Mesenchymal stem cell (in vitro differentiated cells and primary cell): ENCODE results near the gene TOR4A.

Source experiments
- DNase-seq: peaks from one replicate; pipeline ENCODE4 v3.0.0-alpha.2; 2013
- H2AFZ ChIP-seq: one replicate; pipeline ENCODE4 v1.6.1; 2013; ENCODE audit warnings: low read depth, mild to moderate bottlenecking, control low read depth, inconsistent platforms, low read length, moderate library complexity
- H2AK5ac ChIP-seq: 2 replicates; pipeline ENCODE4 v1.6.1; 2013; ENCODE audit warnings: low read length, moderate library complexity, mild to moderate bottlenecking, inconsistent platforms; ENCODE audit not compliant: severe bottlenecking
- H2BK120ac ChIP-seq: one replicate; pipeline ENCODE4 v1.6.1; 2013; ENCODE audit warnings: low read depth, mild to moderate bottlenecking, inconsistent platforms, low read length, moderate library complexity
- H2BK12ac ChIP-seq, 2 experiments: one replicate each; pipeline ENCODE4 v1.6.1; 2013; ENCODE audit warnings: inconsistent platforms in 2 of 2, low read length in 2 of 2, mild to moderate bottlenecking in 2 of 2, moderate library complexity in 2 of 2, control low read depth in 1 of 2
- H2BK15ac ChIP-seq: one replicate; pipeline ENCODE4 v1.6.1; 2013; ENCODE audit warnings: mild to moderate bottlenecking, low read depth, inconsistent platforms; ENCODE audit not compliant: poor library complexity, severe bottlenecking
- H2BK5ac ChIP-seq: 2 replicates; pipeline ENCODE4 v1.6.1; 2013; ENCODE audit warnings: low read depth, mild to moderate bottlenecking, low read length, control low read depth, inconsistent platforms; ENCODE audit not compliant: poor library complexity, severe bottlenecking
- H3K14ac ChIP-seq, 2 experiments: one replicate each; pipeline ENCODE4 v1.6.1; 2013; ENCODE audit warnings: inconsistent platforms in 2 of 2, low read length in 2 of 2, control low read depth in 1 of 2, mild to moderate bottlenecking in 1 of 2, moderate library complexity in 1 of 2
- H3K18ac ChIP-seq, 2 experiments: one replicate each; pipeline ENCODE4 v1.6.1; 2013; ENCODE audit warnings: inconsistent platforms in 2 of 2, low read length in 2 of 2, control low read depth in 1 of 2, low read depth in 1 of 2, mild to moderate bottlenecking in 1 of 2
- H3K23ac ChIP-seq, 2 experiments: one replicate each; pipeline ENCODE4 v1.6.1; 2013; ENCODE audit warnings: inconsistent platforms in 2 of 2, low read length in 2 of 2, mild to moderate bottlenecking in 2 of 2, moderate library complexity in 2 of 2, control low read depth in 1 of 2
- H3K27ac ChIP-seq: 2 replicates; pipeline ENCODE4 v1.5.1; 2013; ENCODE audit warnings: mild to moderate bottlenecking, moderate library complexity, low read length, control low read depth, inconsistent platforms; ENCODE audit not compliant: poor library complexity, severe bottlenecking
- H3K27me3 ChIP-seq, 2 experiments: 2 replicates each; pipeline versions ENCODE4 v1.6.1 to v1.7.0; 2013; ENCODE audit warnings: low read length in 2 of 2, mild to moderate bottlenecking in 2 of 2, moderate library complexity in 2 of 2, control low read depth in 1 of 2, inconsistent platforms in 1 of 2; ENCODE audit not compliant: control insufficient read depth in 1 of 2, insufficient read depth in 1 of 2
- H3K36me3 ChIP-seq, 2 experiments: 2 replicates each; pipeline versions ENCODE4 v1.6.1 to v1.7.0; 2013; ENCODE audit warnings: low read length in 2 of 2, control low read depth in 1 of 2, inconsistent platforms in 1 of 2, low read depth in 1 of 2, mild to moderate bottlenecking in 1 of 2; ENCODE audit not compliant: insufficient read depth in 2 of 2, control insufficient read depth in 1 of 2
- H3K4ac ChIP-seq, 2 experiments: one replicate each; pipeline ENCODE4 v1.6.1; 2013; ENCODE audit warnings: inconsistent platforms in 2 of 2, low read length in 2 of 2, mild to moderate bottlenecking in 2 of 2, moderate library complexity in 2 of 2, control low read depth in 1 of 2, low read depth in 1 of 2
- H3K4me1 ChIP-seq: 2 replicates; pipeline ENCODE4 v1.6.1; 2013; ENCODE audit warnings: low read depth, low read length, control low read depth; ENCODE audit not compliant: control insufficient read depth, insufficient read depth
- H3K4me2 ChIP-seq: 2 replicates; pipeline ENCODE4 v1.6.1; 2013; ENCODE audit warnings: low read length, mild to moderate bottlenecking, inconsistent platforms; ENCODE audit not compliant: poor library complexity, severe bottlenecking
- H3K4me3 ChIP-seq, 2 experiments: 2 replicates each; pipeline versions ENCODE4 v1.5.1 to v1.7.0; 2013; ENCODE audit warnings: low read length in 2 of 2, mild to moderate bottlenecking in 2 of 2, control low read depth in 1 of 2, low read depth in 1 of 2; ENCODE audit not compliant: insufficient read depth in 1 of 2
- H3K79me1 ChIP-seq: replicated peaks from 2 replicates; pipeline ENCODE4 v1.6.1; 2013; ENCODE audit warnings: mild to moderate bottlenecking, control low read depth, low read length, inconsistent platforms; ENCODE audit not compliant: poor library complexity, severe bottlenecking
- H3K9ac ChIP-seq: 2 replicates; pipeline ENCODE4 v1.7.0; 2013; ENCODE audit warnings: mild to moderate bottlenecking, low read length, moderate library complexity
- H3K9me3 ChIP-seq: 2 replicates; pipeline ENCODE4 v1.7.0; 2013; ENCODE audit warnings: mild to moderate bottlenecking, low read length; ENCODE audit not compliant: control insufficient read depth
- H4K8ac ChIP-seq: one replicate; pipeline ENCODE4 v1.6.1; 2013; ENCODE audit warnings: inconsistent platforms, mild to moderate bottlenecking, low read length, moderate library complexity
- H4K91ac ChIP-seq: one replicate; pipeline ENCODE4 v1.6.1; 2013; ENCODE audit warnings: mild to moderate bottlenecking, low read length, inconsistent platforms
- WGBS: methylation state at CpG from one replicate; pipeline ENCODE4 v1.1.7; 2013; ENCODE audit warnings: mixed read lengths; 5-methylcytosine and 5-hydroxymethylcytosine counted together

The TOR4A gene

GRCh38 chr9:137320555-137321384 lies 43.2 kb downstream of the TOR4A start:
- Histone ChIP-seq H3K4me2 (no peak overlapping the region), H2BK5ac (no peak overlapping the region), H3K36me3 (peaks cover 0 to 10% of the 10 kb centered on the region in 2 experiments), H3K14ac (peak overlapping the region in 1 of 2 experiments; percentile 23), H2BK12ac (no peak overlapping the region), H3K18ac (no peak overlapping the region), H3K9me3 (no peaks in the 10 kb centered on the region), H3K27me3 (peaks cover 3 to 11% of the 10 kb centered on the region in 2 experiments), H4K8ac (no peak overlapping the region), H4K91ac (no peak overlapping the region), H3K4me3 (no peak overlapping the region), H2BK15ac (no peak overlapping the region), H3K4me1 (peaks cover 40% of the 10 kb centered on the region), H3K9ac (no peak overlapping the region), H3K27ac (no peak overlapping the region), H3K79me1 (no peaks in the 10 kb centered on the region), H3K23ac (no peak overlapping the region), H2AK5ac (no peak overlapping the region), H2BK120ac (no peak overlapping the region), H2AFZ (no peak overlapping the region), H3K4ac (no peak overlapping the region)
- 50% methylated on average over 24 of the region's 24 CpGs for WGBS
- no peak for DNase-seq

DNA sequence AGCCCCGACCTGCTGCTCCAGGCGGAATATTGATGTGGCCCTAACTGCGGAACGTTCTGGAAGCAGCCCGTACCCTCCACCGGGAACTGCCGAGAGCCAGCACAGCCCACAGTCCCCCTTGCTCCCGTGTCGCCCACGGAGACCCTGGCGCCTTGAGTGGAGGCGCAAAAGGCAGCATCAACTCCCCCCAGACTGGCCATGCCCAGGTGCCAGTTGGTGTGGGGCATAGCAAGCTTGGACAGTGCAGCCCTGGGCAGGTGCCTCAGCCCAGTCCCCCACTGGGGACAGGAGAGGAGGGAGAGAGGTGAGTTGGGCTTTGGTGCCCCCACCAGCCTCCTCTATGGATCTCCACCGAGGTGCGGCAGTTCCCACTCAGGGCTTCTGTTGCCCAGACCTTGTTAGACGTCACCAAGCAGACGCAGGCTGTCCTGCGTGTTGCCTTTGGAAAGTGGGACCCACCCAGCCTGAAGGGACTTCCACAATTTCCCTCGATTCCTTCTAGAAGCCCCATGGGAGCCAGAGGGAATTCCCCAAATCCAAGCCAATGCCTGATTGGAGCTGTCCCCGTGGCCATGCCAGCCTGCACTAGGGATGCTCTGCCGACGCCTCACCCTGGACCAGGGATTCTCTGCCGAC lies 44.3 kb downstream of the TOR4A start:
- Histone ChIP-seq H3K27ac (no peak overlapping the region), H3K4me2 (no peak overlapping the region), H2BK15ac (no peak overlapping the region), H3K4ac (no peak overlapping the region), H4K91ac (no peak overlapping the region), H2BK12ac (no peak overlapping the region), H3K9me3 (no peaks in the 10 kb centered on the region), H3K4me1 (peaks cover 32% of the 10 kb centered on the region), H3K9ac (no peak overlapping the region), H2BK120ac (no peak overlapping the region), H3K36me3 (peaks cover 0 to 10% of the 10 kb centered on the region in 2 experiments), H3K23ac (peak overlapping the region in 1 of 2 experiments; percentile 28), H3K4me3 (no peak overlapping the region), H3K27me3 (peaks cover 3 to 5% of the 10 kb centered on the region in 2 experiments), H3K79me1 (no peaks in the 10 kb centered on the region), H2BK5ac (no peak overlapping the region), H3K18ac (no peak overlapping the region), H2AK5ac (no peak overlapping the region), H3K14ac (peak overlapping the region in 1 of 2 experiments; percentile 7), H2AFZ (no peak overlapping the region), H4K8ac (no peak overlapping the region)
- no peak for DNase-seq
- 93% methylated on average over 22 of the region's 22 CpGs for WGBS

- H3K4me2 ChIP-seq = no peak overlapping the region
- peaks cover 29% of the 10 kb centered on the region for H3K4me1 ChIP-seq
- H3K79me1 ChIP-seq = no peaks in the 10 kb centered on the region
- no peak overlapping the region for H3K4ac ChIP-seq
- no peak overlapping the region for H3K27ac ChIP-seq
- peaks cover 0 to 3% of the 10 kb centered on the region in 2 experiments for H3K27me3 ChIP-seq
- H3K9me3 ChIP-seq = no peaks in the 10 kb centered on the region
- H2BK120ac ChIP-seq = no peak overlapping the region
- H3K9ac ChIP-seq = no peak overlapping the region
- H4K8ac ChIP-seq = no peak overlapping the region
- no peak overlapping the region for H3K18ac ChIP-seq
- DNase-seq = no peak
- H3K23ac ChIP-seq = no peak overlapping the region
- no peak overlapping the region for H2BK5ac ChIP-seq
- H2BK15ac ChIP-seq = no peak overlapping the region
- no peak overlapping the region for H2BK12ac ChIP-seq
- 92% methylated on average over 36 of the region's 37 CpGs for WGBS
- no peak overlapping the region for H3K4me3 ChIP-seq
- H3K14ac ChIP-seq = no peak overlapping the region
- H2AFZ ChIP-seq = no peak overlapping the region
- H4K91ac ChIP-seq = no peak overlapping the region
- H2AK5ac ChIP-seq = no peak overlapping the region
- H3K36me3 ChIP-seq = peaks cover 0 to 5% of the 10 kb centered on the region in 2 experiments
Observed at GRCh38 chr9:137323531-137324331, 46.2 kb downstream of the TOR4A start.

GRCh38 chr9:137325124-137325523 lies 47.6 kb downstream of the TOR4A start:
- Histone ChIP-seq H3K4me1 (peaks cover 16% of the 10 kb centered on the region), H3K23ac (no peak overlapping the region), H4K8ac (no peak overlapping the region), H4K91ac (no peak overlapping the region), H3K4ac (no peak overlapping the region), H2BK12ac (no peak overlapping the region), H3K18ac (no peak overlapping the region), H3K9me3 (no peaks in the 10 kb centered on the region), H3K79me1 (no peaks in the 10 kb centered on the region), H3K27me3 (peaks cover 0 to 4% of the 10 kb centered on the region in 2 experiments), H2BK15ac (no peak overlapping the region), H2BK5ac (no peak overlapping the region), H3K4me3 (no peak overlapping the region), H2AFZ (no peak overlapping the region), H3K14ac (no peak overlapping the region), H3K36me3 (peaks cover 0 to 5% of the 10 kb centered on the region in 2 experiments), H2BK120ac (no peak overlapping the region), H3K9ac (no peak overlapping the region), H2AK5ac (no peak overlapping the region), H3K4me2 (no peak overlapping the region), H3K27ac (no peak overlapping the region)
- 92% methylated on average over 10 of the region's 10 CpGs for WGBS
- DNase-seq = no peak
